ENCODE measurements around the gene TRIM44.

Gene TRIM44

DNA sequence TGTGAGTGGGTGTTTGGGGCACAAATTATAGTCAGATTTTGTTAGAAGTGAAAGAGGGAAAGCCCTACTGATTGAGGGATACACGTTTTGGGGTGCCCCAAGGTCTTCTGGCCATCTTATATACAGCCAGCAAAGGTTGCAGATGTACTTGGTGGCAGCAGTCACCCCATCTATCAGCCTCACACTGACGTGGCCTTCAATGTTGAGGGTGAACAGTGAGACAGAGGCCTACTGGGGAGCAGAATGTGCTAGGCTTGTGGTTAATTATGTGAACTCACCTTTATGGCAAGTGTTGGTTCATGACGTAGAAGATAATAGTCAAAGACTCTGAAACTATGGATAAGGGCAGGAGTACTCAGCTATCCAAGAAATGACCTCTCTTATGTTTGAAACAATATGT, 121.2 kb downstream of the TRIM44 start:
- TF ChIP-seq CTCF (IDR thresholded peaks at IDR 0.05; ENCODE audit: low read depth, low read length): no peak
- in situ Hi-C loops (cut with HindIII; ENCODE audit: low sequenced_read_pairs): no loop called here
- H3K4me3 ChIP-seq (ENCODE audit: low read depth, low read length): no peak overlapping the region
- DNase-seq (ENCODE audit: low read depth, low spot score): no peak

GRCh38 chr11:35784699-35785098, 122.1 kb downstream of the TRIM44 start:
- H3K4me3 ChIP-seq (ENCODE audit: low read depth, low read length): no peak overlapping the region
- in situ Hi-C loops (cut with HindIII; ENCODE audit: low sequenced_read_pairs): no loop called here
- DNase-seq (ENCODE audit: low read depth, low spot score): no peak
- TF ChIP-seq CTCF (IDR thresholded peaks at IDR 0.05; ENCODE audit: low read depth, low read length): no peak

DNA sequence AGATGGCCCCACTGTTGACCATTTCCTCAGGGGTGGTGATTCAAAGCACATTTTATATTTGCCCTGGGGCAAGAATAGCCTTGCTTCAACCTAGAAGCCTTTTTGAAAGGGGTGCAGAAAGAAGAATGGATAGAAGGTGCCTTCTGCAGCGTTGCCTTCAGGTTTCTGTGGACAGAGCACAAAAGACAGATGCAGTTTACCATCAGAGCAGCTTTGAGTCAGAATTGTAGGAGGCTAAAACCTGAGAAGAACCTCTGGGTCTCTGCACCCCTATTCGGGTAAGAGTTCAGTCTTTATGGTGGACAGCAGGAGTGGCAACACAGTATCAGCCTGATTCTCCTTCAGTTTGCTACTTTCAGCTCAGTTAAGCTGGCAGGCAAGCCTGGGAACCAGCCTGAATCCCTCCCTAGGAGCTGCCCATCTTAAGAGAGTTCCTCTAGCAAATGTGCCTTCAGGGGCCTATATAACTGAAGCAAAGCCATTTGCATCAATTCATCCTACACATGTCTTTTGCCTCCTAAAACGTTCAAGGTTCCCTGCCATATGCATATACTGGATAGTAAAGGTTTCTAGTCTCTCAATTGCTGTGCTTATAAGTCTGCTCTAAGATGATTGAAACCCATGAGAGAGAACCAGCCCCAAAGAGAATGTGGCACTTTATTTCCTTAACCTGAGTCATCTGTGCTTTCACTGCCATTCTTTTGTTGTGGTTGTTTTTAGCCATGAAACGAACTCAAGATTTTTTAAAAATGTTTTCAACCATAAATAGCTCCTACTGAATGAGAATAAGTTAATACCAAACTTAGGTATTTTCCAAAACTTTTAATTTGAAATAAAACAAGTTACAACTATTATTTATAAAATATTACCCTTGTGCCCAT, 123.0 kb downstream of the TRIM44 start:
- DNase-seq (ENCODE audit: low read depth, low spot score): peak; percentile 34
- no peak for TF ChIP-seq CTCF (IDR thresholded peaks at IDR 0.05; ENCODE audit: low read depth, low read length)
- H3K4me3 ChIP-seq (ENCODE audit: low read depth, low read length): no peak overlapping the region
- in situ Hi-C loops (cut with HindIII; ENCODE audit: low sequenced_read_pairs): no loop called here

DNA sequence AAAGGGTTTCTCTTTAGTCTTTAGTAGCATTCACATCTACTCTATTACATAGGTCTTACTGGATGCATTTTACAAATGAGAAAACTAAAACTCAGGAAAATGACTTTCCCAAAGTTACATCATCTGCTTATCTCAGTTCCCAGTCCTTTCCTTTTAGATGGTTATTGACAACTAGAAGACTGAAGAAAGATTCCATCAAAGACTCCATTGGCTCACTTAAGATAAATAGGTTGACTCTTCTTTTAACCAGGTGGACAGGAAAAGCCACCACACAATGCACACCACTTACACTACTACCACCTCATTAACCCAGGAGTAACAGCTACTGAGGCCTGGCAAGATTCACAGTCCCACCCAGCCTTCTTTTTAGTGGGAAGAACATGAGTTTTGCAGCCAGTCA, 123.6 kb downstream of the TRIM44 start:
- in situ Hi-C loops (cut with HindIII; ENCODE audit: low sequenced_read_pairs): no loop called here
- no peak overlapping the region for H3K4me3 ChIP-seq (ENCODE audit: low read depth, low read length)
- DNase-seq (ENCODE audit: low read depth, low spot score): no peak
- TF ChIP-seq CTCF (IDR thresholded peaks at IDR 0.05; ENCODE audit: low read depth, low read length): no peak

GRCh38 chr11:35787013-35787504, 124.5 kb downstream of the TRIM44 start:
- in situ Hi-C loops (cut with HindIII; ENCODE audit: low sequenced_read_pairs): no loop called here
- H3K4me3 ChIP-seq (ENCODE audit: low read depth, low read length): no peak overlapping the region
- no peak for TF ChIP-seq CTCF (IDR thresholded peaks at IDR 0.05; ENCODE audit: low read depth, low read length)
- DNase-seq (ENCODE audit: low read depth, low spot score): peak; percentile 52

GRCh38 chr11:35787626-35788025, 125.1 kb downstream of the TRIM44 start:
- no peak overlapping the region for H3K4me3 ChIP-seq (ENCODE audit: low read depth, low read length)
- in situ Hi-C loops (cut with HindIII; ENCODE audit: low sequenced_read_pairs): no loop called here
- TF ChIP-seq CTCF (IDR thresholded peaks at IDR 0.05; ENCODE audit: low read depth, low read length): no peak
- DNase-seq (ENCODE audit: low read depth, low spot score): peak; percentile 32
